T-helper 17 cell (primary cell): ENCODE data around the gene CHD3. TPM values are rescaled to one million over a fixed set of nuclear protein-coding genes. Genes with fewer than 3 reads are reported as not detected.

ENCODE experiments used
- ATAC-seq: fragments of 150-1000 bp; cut with Tn5 transposase; 2 replicates; pipeline ENCODE4 v1.10.0; 2021; ENCODE audit warnings: mild to moderate bottlenecking, moderate library complexity
- DNase-seq, 3 donors: peaks; one replicate each; pipeline versions ENCODE4 v3.0.0 to v3.0.0-alpha.2; 2020 to 2021
- H3K9me3 ChIP-seq: one replicate; pipeline ENCODE4 v1.7.0; 2013; ENCODE audit warnings: low read length, mild to moderate bottlenecking; ENCODE audit not compliant: control insufficient read depth, poor library complexity, severe bottlenecking
- H3K27ac Mint-ChIP-seq: one replicate; pipeline ENCODE4 v1.8.0; 2022; ENCODE audit warnings: mild to moderate bottlenecking, moderate library complexity, mixed read lengths
- H3K27me3 Mint-ChIP-seq: one replicate; pipeline ENCODE4 v1.8.0; 2022; ENCODE audit warnings: mixed read lengths
- H3K36me3 Mint-ChIP-seq: one replicate; pipeline ENCODE4 v1.8.0; 2022; ENCODE audit warnings: low read depth, mixed read lengths
- H3K4me1 Mint-ChIP-seq: one replicate; pipeline ENCODE4 v1.8.0; 2022; ENCODE audit warnings: mild to moderate bottlenecking, mixed read lengths
- H3K4me3 Mint-ChIP-seq: one replicate; pipeline ENCODE4 v1.8.0; 2022; ENCODE audit warnings: mild to moderate bottlenecking, moderate library complexity, mixed read lengths
- total RNA-seq, 4 donors: library from RNA in 2 of 4; stranded (reverse) in 2 of 4; gene quantifications; one replicate each; pipeline ENCODE4 v1.2.3 and lab custom pipeline; 2022 to 2026

The CHD3 gene
- total RNA-seq (100 to 1,000 TPM; 219 TPM), total RNA-seq (lab: John Stamatoyannopoulos, UW) (358 to 487 reads per million in 2 donors)

- Mint-ChIP-seq H3K27ac (no peak within 1 kb of the TSS), H3K36me3 (peaks cover 8% of the 10 kb centered on the region), H3K4me3 (no peak within 1 kb of the TSS), H3K4me1 (peaks cover 17% of the 10 kb centered on the region), H3K27me3 (no peaks in the 10 kb centered on the region)
- ATAC-seq, result peak; percentile 20
- no peaks in the 10 kb centered on the region for H3K9me3 ChIP-seq
- DNase-seq, result no peak
Measured at GRCh38 chr17:7888184-7888920, at the start of gene CHD3. CHD3 (plus strand) TSS chr17:7888789; CDS start chr17:7889001, 212 bp downstream.

- Mint-ChIP-seq H3K4me1 (peaks cover 83% of the 10 kb centered on the region), H3K36me3 (peaks cover 10% of the 10 kb centered on the region)
- DNase-seq, result no peak
Measured at GRCh38 chr17:7839190-7839875, 49.3 kb upstream of the CHD3 start.

GRCh38 chr17:7839876-7840261 is 48.7 kb upstream of the CHD3 start:
- ATAC-seq (no peak), DNase-seq (no peak)
- Mint-ChIP-seq H3K4me3 (peak overlapping the region; percentile 100), H3K4me1 (peaks cover 82% of the 10 kb centered on the region), H3K27me3 (no peaks in the 10 kb centered on the region), H3K36me3 (peaks cover 9% of the 10 kb centered on the region), H3K27ac (peak overlapping the region; percentile 100)
- H3K9me3 ChIP-seq, result no peaks in the 10 kb centered on the region

More at GRCh38 chr17:7839190-7839875, 49.3 kb upstream of the CHD3 start:
- Mint-ChIP-seq H3K4me3 (peak overlapping the region; percentile 86), H3K27ac (peak overlapping the region; percentile 100), H3K27me3 (no peaks in the 10 kb centered on the region)
- no peak for ATAC-seq
- no peaks in the 10 kb centered on the region for H3K9me3 ChIP-seq

GRCh38 chr17:7840441-7840840 is 48.1 kb upstream of the CHD3 start:
- peak overlapping the region; percentile 100 for H3K27ac Mint-ChIP-seq
- no peaks in the 10 kb centered on the region for H3K9me3 ChIP-seq
- H3K4me1 Mint-ChIP-seq, result peaks cover 77% of the 10 kb centered on the region
- H3K36me3 Mint-ChIP-seq, result peaks cover 9% of the 10 kb centered on the region
- no peak for ATAC-seq
- no peaks in the 10 kb centered on the region for H3K27me3 Mint-ChIP-seq
- H3K4me3 Mint-ChIP-seq, result peak overlapping the region; percentile 100
- no peak for DNase-seq

GRCh38 chr17:7840875-7841274 is 47.7 kb upstream of the CHD3 start:
- no peak for ATAC-seq
- H3K4me3 Mint-ChIP-seq, result peak overlapping the region; percentile 100
- H3K4me1 Mint-ChIP-seq, result peaks cover 78% of the 10 kb centered on the region
- H3K27me3 Mint-ChIP-seq, result no peaks in the 10 kb centered on the region
- peaks cover 9% of the 10 kb centered on the region for H3K36me3 Mint-ChIP-seq
- H3K9me3 ChIP-seq, result no peaks in the 10 kb centered on the region
- H3K27ac Mint-ChIP-seq, result peak overlapping the region; percentile 100
- no peak for DNase-seq

DNA sequence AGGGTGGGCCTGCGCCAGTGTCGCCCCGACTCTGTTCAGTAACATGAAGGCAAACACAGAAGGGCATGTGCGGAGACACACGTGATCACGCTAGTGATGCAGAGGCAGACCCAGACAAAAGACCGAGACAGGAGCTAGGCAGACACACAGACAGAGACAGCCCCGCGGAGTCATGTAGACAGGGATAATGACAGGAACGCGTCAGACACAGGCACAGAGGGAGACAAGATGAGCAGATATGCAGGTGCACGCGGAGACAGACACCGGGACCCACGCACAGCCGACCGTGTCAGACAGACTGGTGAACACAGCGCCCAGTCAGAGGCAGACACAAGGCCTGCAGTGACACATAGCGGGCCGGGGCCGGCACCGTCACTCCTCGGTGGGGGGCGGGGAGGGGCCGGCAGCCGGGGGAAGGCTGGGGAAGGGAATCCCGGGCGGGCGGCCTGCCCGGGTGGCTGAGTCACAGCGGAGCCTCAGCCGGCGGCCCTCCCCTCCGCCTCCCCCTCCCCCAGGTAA is 47.1 kb upstream of the CHD3 start:
- Mint-ChIP-seq H3K4me1 (peaks cover 73% of the 10 kb centered on the region), H3K27ac (peak overlapping the region; percentile 100), H3K27me3 (no peaks in the 10 kb centered on the region), H3K36me3 (peaks cover 9% of the 10 kb centered on the region), H3K4me3 (peak overlapping the region; percentile 100)
- H3K9me3 ChIP-seq, result no peaks in the 10 kb centered on the region
- peak; percentile 47 for ATAC-seq
- peak; percentile 85 to 96 (median 89) for DNase-seq

DNA sequence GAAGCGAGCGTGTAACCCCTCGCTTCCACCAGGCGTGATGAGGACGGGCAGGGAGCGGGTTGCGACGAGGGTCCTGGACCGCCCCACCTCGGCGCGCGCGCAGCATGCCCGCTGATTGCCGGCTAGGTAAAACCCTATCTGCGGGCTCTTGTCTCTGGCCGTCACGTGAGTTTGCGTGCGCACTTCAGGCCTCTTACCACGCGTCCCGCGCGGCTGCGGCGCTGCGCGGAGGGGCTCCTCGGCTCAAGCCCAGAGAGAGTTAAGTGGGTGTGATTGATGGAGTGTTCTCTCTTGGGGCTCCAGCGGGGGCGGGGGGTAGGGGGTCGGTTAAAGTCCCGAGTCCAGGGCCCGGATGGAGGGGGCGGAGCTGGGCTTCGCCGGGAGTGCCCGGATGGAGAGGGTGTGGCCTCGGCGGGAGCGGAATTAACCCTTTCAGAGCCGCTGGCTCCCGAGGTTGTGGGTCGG is 46.6 kb upstream of the CHD3 start:
- peak; percentile 72 to 80 (median 75) for DNase-seq
- Mint-ChIP-seq H3K27me3 (no peaks in the 10 kb centered on the region), H3K4me3 (peak overlapping the region; percentile 100), H3K4me1 (peaks cover 69% of the 10 kb centered on the region), H3K27ac (peak overlapping the region; percentile 100), H3K36me3 (peaks cover 9% of the 10 kb centered on the region)
- no peaks in the 10 kb centered on the region for H3K9me3 ChIP-seq
- peak; percentile 29 for ATAC-seq

- H3K27ac Mint-ChIP-seq, result peak overlapping the region; percentile 100
- ATAC-seq, result peak; percentile 62
- peaks cover 9% of the 10 kb centered on the region for H3K36me3 Mint-ChIP-seq
- H3K4me1 Mint-ChIP-seq, result peaks cover 63% of the 10 kb centered on the region
- peak overlapping the region; percentile 100 for H3K4me3 Mint-ChIP-seq
- H3K9me3 ChIP-seq, result no peaks in the 10 kb centered on the region
- no peaks in the 10 kb centered on the region for H3K27me3 Mint-ChIP-seq
- DNase-seq, result peak; percentile 93 to 96 (median 96)
Measured at GRCh38 chr17:7842380-7843256, 46.0 kb upstream of the CHD3 start.

- H3K36me3 Mint-ChIP-seq, result peaks cover 9% of the 10 kb centered on the region
- H3K9me3 ChIP-seq, result no peaks in the 10 kb centered on the region
- no peaks in the 10 kb centered on the region for H3K27me3 Mint-ChIP-seq
- H3K4me1 Mint-ChIP-seq, result peaks cover 60% of the 10 kb centered on the region
- no peak for ATAC-seq
- H3K27ac Mint-ChIP-seq, result peak overlapping the region; percentile 100
- peak overlapping the region; percentile 100 for H3K4me3 Mint-ChIP-seq
- DNase-seq, result no peak
Measured at GRCh38 chr17:7843257-7843535, 45.4 kb upstream of the CHD3 start.

DNA sequence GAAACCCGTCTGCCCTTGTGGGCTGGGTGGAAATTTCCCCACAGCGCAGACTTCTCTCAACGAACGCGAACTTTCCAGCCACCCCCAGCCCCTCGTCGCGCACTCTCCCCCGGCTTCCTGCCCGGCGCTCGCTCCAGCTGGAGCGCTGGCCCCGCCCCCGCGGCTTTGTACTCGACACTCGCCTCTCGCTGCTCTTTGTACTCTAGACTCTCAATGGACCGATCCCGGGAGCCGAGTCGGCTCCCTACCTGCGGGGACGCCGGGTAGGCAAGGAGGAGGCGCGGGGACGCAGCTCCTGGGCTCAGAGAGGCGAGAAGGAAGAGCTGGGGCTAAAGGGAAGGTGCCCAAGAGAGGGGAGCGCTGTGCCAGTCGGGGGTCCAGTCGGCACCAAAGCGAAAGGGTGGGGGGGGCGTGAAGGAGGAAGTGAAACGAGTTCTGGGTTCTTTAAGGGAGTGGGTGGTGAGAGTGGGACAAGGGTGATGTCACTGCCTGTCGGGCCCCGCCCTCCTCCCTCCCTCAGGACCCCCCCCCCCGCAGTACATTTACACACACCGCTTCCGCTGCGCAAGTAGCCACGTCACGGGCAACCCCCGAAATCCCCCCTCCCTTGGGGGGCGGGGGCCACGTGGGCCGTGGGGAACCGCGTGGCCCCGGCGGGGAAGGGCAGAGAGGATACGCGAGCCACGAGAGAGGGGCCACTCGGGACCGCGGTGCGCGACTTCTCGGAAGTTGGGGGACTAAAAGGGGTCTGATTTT is 44.9 kb upstream of the CHD3 start:
- ATAC-seq (peak; percentile 35), DNase-seq (peak; percentile 89 to 90 (median 89))
- Mint-ChIP-seq H3K27me3 (no peaks in the 10 kb centered on the region), H3K27ac (peak overlapping the region; percentile 100), H3K4me1 (peaks cover 56% of the 10 kb centered on the region), H3K4me3 (peak overlapping the region; percentile 100), H3K36me3 (peaks cover 9% of the 10 kb centered on the region)
- no peaks in the 10 kb centered on the region for H3K9me3 ChIP-seq

GRCh38 chr17:7844292-7845154 is 44.1 kb upstream of the CHD3 start:
- Mint-ChIP-seq H3K4me1 (peaks cover 49% of the 10 kb centered on the region), H3K27ac (peak overlapping the region; percentile 100), H3K27me3 (no peaks in the 10 kb centered on the region), H3K36me3 (peaks cover 9% of the 10 kb centered on the region), H3K4me3 (peak overlapping the region; percentile 100)
- DNase-seq (peak; percentile 64 to 72 (median 69)), ATAC-seq (peak; percentile 30)
- H3K9me3 ChIP-seq, result no peaks in the 10 kb centered on the region
